Stimulated activated CD4-positive, alpha-beta T cell treated with anti-CD3 and anti-CD28 coated beads, Interleukin-2, amount 100 ng/mL, for 24 hours (primary cell): ENCODE measurements around the gene CASP10.
A peak's percentile ranks its signal among the peaks of the same experiment; 100 is the strongest.

ENCODE experiments used
- DNase-seq, 2 donors: peaks; one replicate each; pipeline ENCODE4 v3.0.0-alpha.2; 2020

Gene CASP10

GRCh38 chr2:201262718-201263117, 79.8 kb downstream of the CASP10 start:
- peak in 1 of 2 donors; percentile 19 for DNase-seq

GRCh38 chr2:201263779-201264178, 80.8 kb downstream of the CASP10 start:
- no peak for DNase-seq

- no peak for DNase-seq
These were observed 81.7 kb downstream of the CASP10 start for GRCh38 chr2:201264472-201265173.

GRCh38 chr2:201266629-201267028, 83.7 kb downstream of the CASP10 start:
- no peak for DNase-seq

- DNase-seq, result no peak
These were observed 84.5 kb downstream of the CASP10 start for GRCh38 chr2:201267278-201268030.

- no peak for DNase-seq
These were observed 86.8 kb downstream of the CASP10 start for GRCh38 chr2:201269764-201270163.

- DNase-seq, result no peak
These were observed 87.5 kb downstream of the CASP10 start for GRCh38 chr2:201270293-201271001.

- no peak for DNase-seq
These were observed 89.0 kb downstream of the CASP10 start for GRCh38 chr2:201271917-201272316.

- DNase-seq, result no peak
These were observed 90.5 kb downstream of the CASP10 start for GRCh38 chr2:201273330-201273983.

- DNase-seq, result no peak
These were observed 92.1 kb downstream of the CASP10 start for GRCh38 chr2:201275069-201275468.

- no peak for DNase-seq
These were observed 93.0 kb downstream of the CASP10 start for GRCh38 chr2:201275990-201276389.

GRCh38 chr2:201276511-201276910, 93.6 kb downstream of the CASP10 start:
- no peak for DNase-seq
